Upper lobe of right lung (tissue), 1 donor: Measurements from ENCODE around the gene NKD1. TPM values are rescaled to one million over a fixed set of nuclear protein-coding genes. Genes with fewer than 3 reads are reported as not detected.
"Not testable (repeated sequence)": the region's sequence is repeated elsewhere in the genome, so short reads cannot be mapped to it uniquely, and the experiment has no call there.

Experiments used
- ATAC-seq: fragments of 200-7000 bp; cut with Tn5 transposase; one replicate; pipeline ENCODE4 v1.9.1; 2020; ENCODE audit warnings: mild to moderate bottlenecking, moderate library complexity
- DNase-seq: peaks from one replicate; pipeline ENCODE4 v3.0.0-alpha.2; 2020
- H3K27ac ChIP-seq: fragments of 200-600 bp; one replicate; pipeline ENCODE4 v1.8.0; 2022
- H3K27me3 ChIP-seq: fragments of 200-600 bp; one replicate; pipeline ENCODE4 v1.8.0; 2022; ENCODE audit warnings: mild to moderate bottlenecking
- H3K36me3 ChIP-seq: fragments of 200-600 bp; one replicate; pipeline ENCODE4 v1.8.0; 2022
- H3K4me1 ChIP-seq: fragments of 200-600 bp; one replicate; pipeline ENCODE4 v1.8.0; 2022
- H3K4me3 ChIP-seq: fragments of 200-600 bp; one replicate; pipeline ENCODE4 v1.8.0; 2022; ENCODE audit warnings: mild to moderate bottlenecking
- H3K9me3 ChIP-seq: fragments of 200-600 bp; one replicate; pipeline ENCODE4 v1.8.0; 2022
- intact Hi-C: fragments of 100-400 bp; cut with DNase I; formaldehyde crosslinking; loops from one replicate; pipeline ENCODE4 v1.11.0; 2022
- total RNA-seq: library from RNA; stranded (reverse); fragmentation: NEBNext Ultra II Directional; extraction: Animal tissue kit (Norgen Biotek cat#: 25700); gene quantifications from one replicate; pipeline ENCODE4 v1.2.1, GENCODE V29; 2021
- TF ChIP-seq, protein P1 (sequence below): fragments of 200-600 bp; IDR thresholded peaks from one replicate; pipeline ENCODE4 v1.8.0; 2022; ENCODE audit warnings: antibody characterized with exemption
- donor health status: DM: no; HTN: yes; CAD: no; lungs with severe emphysema.

Gene NKD1
- total RNA-seq, 1 donor from 2014 or later = 47.2 TPM

GRCh38 chr16:50575743-50576142 is 27.5 kb downstream of the NKD1 start:
- no peaks in the 10 kb centered on the region for H3K27me3 ChIP-seq
- H3K9me3 ChIP-seq = no peaks in the 10 kb centered on the region
- no peak overlapping the region for H3K27ac ChIP-seq
- TF ChIP-seq, protein P1, sequence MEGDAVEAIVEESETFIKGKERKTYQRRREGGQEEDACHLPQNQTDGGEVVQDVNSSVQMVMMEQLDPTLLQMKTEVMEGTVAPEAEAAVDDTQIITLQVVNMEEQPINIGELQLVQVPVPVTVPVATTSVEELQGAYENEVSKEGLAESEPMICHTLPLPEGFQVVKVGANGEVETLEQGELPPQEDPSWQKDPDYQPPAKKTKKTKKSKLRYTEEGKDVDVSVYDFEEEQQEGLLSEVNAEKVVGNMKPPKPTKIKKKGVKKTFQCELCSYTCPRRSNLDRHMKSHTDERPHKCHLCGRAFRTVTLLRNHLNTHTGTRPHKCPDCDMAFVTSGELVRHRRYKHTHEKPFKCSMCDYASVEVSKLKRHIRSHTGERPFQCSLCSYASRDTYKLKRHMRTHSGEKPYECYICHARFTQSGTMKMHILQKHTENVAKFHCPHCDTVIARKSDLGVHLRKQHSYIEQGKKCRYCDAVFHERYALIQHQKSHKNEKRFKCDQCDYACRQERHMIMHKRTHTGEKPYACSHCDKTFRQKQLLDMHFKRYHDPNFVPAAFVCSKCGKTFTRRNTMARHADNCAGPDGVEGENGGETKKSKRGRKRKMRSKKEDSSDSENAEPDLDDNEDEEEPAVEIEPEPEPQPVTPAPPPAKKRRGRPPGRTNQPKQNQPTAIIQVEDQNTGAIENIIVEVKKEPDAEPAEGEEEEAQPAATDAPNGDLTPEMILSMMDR = no peak
- H3K36me3 ChIP-seq = no peaks in the 10 kb centered on the region
- ATAC-seq (no peak), DNase-seq (no peak)
- intact Hi-C loops = no loop called here
- H3K4me1 ChIP-seq = peaks cover 18% of the 10 kb centered on the region
- no peak overlapping the region for H3K4me3 ChIP-seq

GRCh38 chr16:50576403-50577113 is 28.4 kb downstream of the NKD1 start:
- Histone ChIP-seq H3K36me3 (no peaks in the 10 kb centered on the region), H3K4me3 (no peak overlapping the region), H3K27me3 (no peaks in the 10 kb centered on the region), H3K9me3 (no peaks in the 10 kb centered on the region), H3K27ac (no peak overlapping the region), H3K4me1 (peaks cover 26% of the 10 kb centered on the region)
- no peak for DNase-seq
- TF ChIP-seq, protein P1 = no peak
- intact Hi-C loops = no loop called here
- ATAC-seq = no peak

- TF ChIP-seq, protein P1 = no peak
- no peak for DNase-seq
- Histone ChIP-seq H3K9me3 (no peaks in the 10 kb centered on the region), H3K27me3 (no peaks in the 10 kb centered on the region), H3K4me3 (no peak overlapping the region), H3K27ac (no peak overlapping the region), H3K36me3 (no peaks in the 10 kb centered on the region), H3K4me1 (peaks cover 35% of the 10 kb centered on the region)
- peak; percentile 47 for ATAC-seq
- intact Hi-C loops = no loop called here
Observed at GRCh38 chr16:50578137-50578536, 29.9 kb downstream of the NKD1 start.

- ATAC-seq, DNase-seq, H3K36me3 ChIP-seq, H3K4me3 ChIP-seq, H3K27ac ChIP-seq, intact Hi-C loops, H3K27me3 ChIP-seq, H3K9me3 ChIP-seq: not testable (repeated sequence)
- H3K4me1 ChIP-seq = peaks cover 42% of the 10 kb centered on the region
Observed at GRCh38 chr16:50579373-50579772, 31.2 kb downstream of the NKD1 start.

GRCh38 chr16:50580180-50580798 is 32.1 kb downstream of the NKD1 start:
- TF ChIP-seq, protein P1 = no peak
- no peak overlapping the region for H3K27ac ChIP-seq
- H3K4me3 ChIP-seq = no peak overlapping the region
- H3K27me3 ChIP-seq = no peaks in the 10 kb centered on the region
- intact Hi-C loops = no loop called here
- peaks cover 39% of the 10 kb centered on the region for H3K4me1 ChIP-seq
- ATAC-seq (no peak), DNase-seq (no peak)
- H3K36me3 ChIP-seq = no peaks in the 10 kb centered on the region
- H3K9me3 ChIP-seq = no peaks in the 10 kb centered on the region

- Histone ChIP-seq H3K27ac (peak overlapping the region; percentile 25), H3K9me3 (no peaks in the 10 kb centered on the region), H3K4me3 (no peak overlapping the region), H3K4me1 (peaks cover 46% of the 10 kb centered on the region), H3K36me3 (no peaks in the 10 kb centered on the region), H3K27me3 (no peaks in the 10 kb centered on the region)
- TF ChIP-seq, protein P1 = no peak
- intact Hi-C loops = no loop called here
- ATAC-seq (no peak), DNase-seq (no peak)
Observed at GRCh38 chr16:50581845-50582244, 33.6 kb downstream of the NKD1 start.
